DMS 273 (cell line): ENCODE data around the gene FOXA1.

Experiments
- DNase-seq: peaks from one replicate; lab custom pipeline; 2025; ENCODE audit not compliant: unreplicated experiment; lab: John Stamatoyannopoulos, UW

The FOXA1 gene

GRCh38 chr14:37602605-37603453, 7.8 kb upstream of the FOXA1 start:
- no peak for DNase-seq

- DNase-seq: no peak
Measured at GRCh38 chr14:37601865-37602264, 6.8 kb upstream of the FOXA1 start.

- no peak for DNase-seq
Measured at GRCh38 chr14:37600880-37601741, 6.1 kb upstream of the FOXA1 start.

GRCh38 chr14:37599507-37600368, 4.7 kb upstream of the FOXA1 start:
- peak; percentile 70 for DNase-seq

GRCh38 chr14:37598747-37599506, 3.9 kb upstream of the FOXA1 start:
- no peak for DNase-seq

- DNase-seq: no peak
Measured at GRCh38 chr14:37597914-37598746, 3.1 kb upstream of the FOXA1 start.

- DNase-seq: no peak
Measured at GRCh38 chr14:37597538-37597913, 2.5 kb upstream of the FOXA1 start.

GRCh38 chr14:37596790-37597472, 1.9 kb upstream of the FOXA1 start:
- DNase-seq: peak; percentile 13

GRCh38 chr14:37595809-37596621, 966 bp upstream of the FOXA1 start:
- peak; percentile 96 for DNase-seq

- peak; percentile 92 for DNase-seq
Measured at GRCh38 chr14:37594238-37594970, 645 bp downstream of the FOXA1 start.

- peak; percentile 35 for DNase-seq
Measured at GRCh38 chr14:37593511-37594237, 1.4 kb downstream of the FOXA1 start.

- peak; percentile 67 for DNase-seq
Measured at GRCh38 chr14:37592482-37593408, 2.3 kb downstream of the FOXA1 start.

GRCh38 chr14:37591941-37592481, 3.0 kb downstream of the FOXA1 start:
- DNase-seq: peak; percentile 71

- peak; percentile 76 for DNase-seq
Measured at GRCh38 chr14:37591311-37591940, 3.6 kb downstream of the FOXA1 start.
